GM21423 (cell line): Measurements from ENCODE around the gene SLC35F3.

Experiments used
- ATAC-seq: cut with Tn5 transposase; IDR thresholded peaks from one replicate; pipeline ENCODE4 v1.9.1; 2021; ENCODE audit warnings: mild to moderate bottlenecking, moderate library complexity; ENCODE audit not compliant: unreplicated experiment

The SLC35F3 gene

GRCh38 chr1:233909195-233909594 is 4.7 kb downstream of the SLC35F3 start:
- ATAC-seq: no peak

GRCh38 chr1:233912447-233912846 is 8.0 kb downstream of the SLC35F3 start:
- no peak for ATAC-seq

- no peak for ATAC-seq
These were observed 8.4 kb downstream of the SLC35F3 start for GRCh38 chr1:233912909-233913308.

- no peak for ATAC-seq
These were observed 12.2 kb downstream of the SLC35F3 start for GRCh38 chr1:233916706-233917105.

- ATAC-seq: no peak
These were observed 15.3 kb downstream of the SLC35F3 start for GRCh38 chr1:233919786-233920185.

- ATAC-seq: no peak
These were observed 23.6 kb downstream of the SLC35F3 start for GRCh38 chr1:233928123-233928522.

- no peak for ATAC-seq
These were observed 28.9 kb downstream of the SLC35F3 start for GRCh38 chr1:233933339-233933738.

GRCh38 chr1:233935297-233935868 is 30.9 kb downstream of the SLC35F3 start:
- ATAC-seq: no peak

- no peak for ATAC-seq
These were observed 31.9 kb downstream of the SLC35F3 start for GRCh38 chr1:233936422-233936821.

GRCh38 chr1:233936842-233937241 is 32.4 kb downstream of the SLC35F3 start:
- ATAC-seq: no peak

- no peak for ATAC-seq
These were observed 34.0 kb downstream of the SLC35F3 start for GRCh38 chr1:233938476-233938875.

- ATAC-seq: no peak
These were observed 35.0 kb downstream of the SLC35F3 start for GRCh38 chr1:233939451-233939850.

GRCh38 chr1:233940908-233941307 is 36.4 kb downstream of the SLC35F3 start:
- ATAC-seq: no peak

GRCh38 chr1:233944601-233945000 is 40.1 kb downstream of the SLC35F3 start:
- ATAC-seq: no peak

GRCh38 chr1:233945573-233945972 is 41.1 kb downstream of the SLC35F3 start:
- ATAC-seq: no peak

GRCh38 chr1:233945979-233946378 is 41.5 kb downstream of the SLC35F3 start:
- ATAC-seq: no peak

- ATAC-seq: no peak
These were observed 42.2 kb downstream of the SLC35F3 start for GRCh38 chr1:233946724-233947123.

- no peak for ATAC-seq
These were observed 47.3 kb downstream of the SLC35F3 start for GRCh38 chr1:233951804-233952203.

- ATAC-seq: no peak
These were observed 53.2 kb downstream of the SLC35F3 start for GRCh38 chr1:233957691-233958090.

GRCh38 chr1:233959102-233959501 is 54.6 kb downstream of the SLC35F3 start:
- ATAC-seq: no peak

- ATAC-seq: no peak
These were observed 55.5 kb downstream of the SLC35F3 start for GRCh38 chr1:233959971-233960370.

GRCh38 chr1:233960386-233960785 is 55.9 kb downstream of the SLC35F3 start:
- no peak for ATAC-seq

- no peak for ATAC-seq
These were observed 58.4 kb downstream of the SLC35F3 start for GRCh38 chr1:233962878-233963277.
